ENCODE measurements around the gene NFAT5. TPM values are rescaled to one million over a fixed set of nuclear protein-coding genes. Genes with fewer than 3 reads are reported as not detected.
"Not testable (repeated sequence)": the region's sequence is repeated elsewhere in the genome, so short reads cannot be mapped to it uniquely, and the experiment has no call there.

Gene NFAT5
- total and polyA plus RNA-seq, 9 donors, result 8.2 to 47.9 (median 37.0) TPM

DNA sequence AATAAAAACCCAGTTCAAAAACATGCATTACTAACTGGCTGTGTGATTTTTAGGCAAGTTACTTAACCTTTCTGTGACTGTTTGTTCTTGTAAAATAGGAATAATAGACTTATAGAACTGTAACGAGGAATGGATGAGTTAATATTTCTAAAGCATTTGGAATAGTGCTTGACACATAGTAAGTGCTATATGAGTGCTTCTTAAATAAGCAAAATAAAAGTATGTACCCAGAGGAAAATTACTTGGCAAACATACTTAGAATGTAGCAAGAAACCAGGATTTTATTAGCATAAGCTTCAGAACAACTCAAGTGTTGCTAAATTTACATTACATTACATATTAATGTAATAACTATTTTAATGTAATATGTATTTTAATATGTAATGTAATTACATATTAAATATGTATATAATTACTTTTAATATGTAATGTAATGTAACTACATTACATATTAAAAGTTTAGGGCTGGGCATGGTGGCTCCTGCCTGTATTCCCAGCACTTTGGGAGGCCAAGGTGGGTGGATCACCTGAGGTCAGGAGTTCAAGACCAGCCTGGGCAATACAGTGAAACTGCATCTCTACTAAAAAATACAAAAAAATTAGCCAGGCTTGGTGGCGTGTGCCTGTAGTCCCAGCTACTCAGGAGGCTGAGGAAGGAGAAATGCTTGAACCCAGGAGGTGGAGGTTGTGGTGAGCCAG is 14.2 kb downstream of the NFAT5 start:
- H3K27ac ChIP-seq, result no peak overlapping the region
- no peak overlapping the region for H3K4me3 ChIP-seq
- WGBS, 3 donors, result 91% methylated on average over 2 of the region's 2 CpGs
- intact Hi-C loops (cut with DNase I), result no loop called here
- H3K9me3 ChIP-seq, result no peaks in the 10 kb centered on the region
- no peaks in the 10 kb centered on the region for H3K36me3 ChIP-seq
- TF ChIP-seq EP300 (IDR thresholded peaks at IDR 0.05), result no peak
- TF ChIP-seq, protein P1, sequence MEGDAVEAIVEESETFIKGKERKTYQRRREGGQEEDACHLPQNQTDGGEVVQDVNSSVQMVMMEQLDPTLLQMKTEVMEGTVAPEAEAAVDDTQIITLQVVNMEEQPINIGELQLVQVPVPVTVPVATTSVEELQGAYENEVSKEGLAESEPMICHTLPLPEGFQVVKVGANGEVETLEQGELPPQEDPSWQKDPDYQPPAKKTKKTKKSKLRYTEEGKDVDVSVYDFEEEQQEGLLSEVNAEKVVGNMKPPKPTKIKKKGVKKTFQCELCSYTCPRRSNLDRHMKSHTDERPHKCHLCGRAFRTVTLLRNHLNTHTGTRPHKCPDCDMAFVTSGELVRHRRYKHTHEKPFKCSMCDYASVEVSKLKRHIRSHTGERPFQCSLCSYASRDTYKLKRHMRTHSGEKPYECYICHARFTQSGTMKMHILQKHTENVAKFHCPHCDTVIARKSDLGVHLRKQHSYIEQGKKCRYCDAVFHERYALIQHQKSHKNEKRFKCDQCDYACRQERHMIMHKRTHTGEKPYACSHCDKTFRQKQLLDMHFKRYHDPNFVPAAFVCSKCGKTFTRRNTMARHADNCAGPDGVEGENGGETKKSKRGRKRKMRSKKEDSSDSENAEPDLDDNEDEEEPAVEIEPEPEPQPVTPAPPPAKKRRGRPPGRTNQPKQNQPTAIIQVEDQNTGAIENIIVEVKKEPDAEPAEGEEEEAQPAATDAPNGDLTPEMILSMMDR (IDR thresholded peaks at IDR 0.05), result no peak
- TF ChIP-seq POLR2A (IDR thresholded peaks at IDR 0.05), result no peak
- DNase-seq, result no peak
- H3K27me3 ChIP-seq, result no peaks in the 10 kb centered on the region
- no peaks in the 10 kb centered on the region for H3K4me1 ChIP-seq (ENCODE audit: insufficient read depth)

DNA sequence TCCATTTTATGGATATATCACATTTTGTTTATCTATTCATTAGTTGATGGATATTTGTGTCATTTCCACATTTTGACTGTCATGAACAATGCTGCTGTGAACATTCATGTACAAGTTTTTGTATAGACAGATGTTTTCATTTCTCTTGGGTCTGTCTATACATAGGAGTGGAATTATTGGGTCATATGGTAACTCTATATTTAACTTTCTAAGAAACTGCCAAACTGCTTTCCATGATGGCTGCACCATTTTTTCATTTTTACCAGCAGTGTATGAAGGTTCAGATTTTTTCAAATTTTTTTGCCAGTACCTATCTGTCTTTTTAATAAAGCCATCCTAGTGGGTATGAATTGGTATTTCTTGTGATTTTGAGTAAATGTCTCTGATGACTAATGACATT is 15.5 kb downstream of the NFAT5 start:
- Histone ChIP-seq H3K4me1 (ENCODE audit: insufficient read depth) (no peaks in the 10 kb centered on the region), H3K4me3 (no peak overlapping the region), H3K27ac (no peak overlapping the region), H3K27me3 (no peaks in the 10 kb centered on the region), H3K9me3 (no peaks in the 10 kb centered on the region), H3K36me3 (no peaks in the 10 kb centered on the region)
- intact Hi-C loops (cut with DNase I), result no loop called here
- no peak for DNase-seq
- TF ChIP-seq, protein P1 (IDR thresholded peaks at IDR 0.05), result no peak
- TF ChIP-seq POLR2A (IDR thresholded peaks at IDR 0.05) (no peak), EP300 (IDR thresholded peaks at IDR 0.05) (no peak)

DNA sequence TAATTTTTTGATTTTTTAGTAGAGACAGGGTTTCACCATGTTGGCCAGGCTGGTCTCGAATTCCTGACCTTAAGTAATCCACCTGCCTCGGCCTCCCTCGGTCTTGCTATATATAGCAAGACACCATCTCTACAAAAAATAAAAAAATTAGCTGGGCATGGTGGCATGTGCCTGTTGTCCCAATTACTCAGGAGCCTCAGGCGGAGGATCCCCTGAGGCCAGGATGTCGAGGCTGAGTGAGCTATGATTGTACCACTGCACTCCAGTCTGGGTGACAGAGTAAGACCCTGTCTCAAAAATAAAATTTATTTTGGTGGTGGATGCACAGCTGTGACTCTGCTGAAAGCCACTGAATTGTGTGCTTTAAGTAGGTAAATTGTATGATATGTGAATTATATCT is 18.7 kb downstream of the NFAT5 start:
- H3K27ac ChIP-seq; intact Hi-C loops (cut with DNase I); H3K27me3 ChIP-seq; H3K4me1 ChIP-seq (ENCODE audit: insufficient read depth); H3K4me3 ChIP-seq; DNase-seq; H3K9me3 ChIP-seq; H3K36me3 ChIP-seq: not testable (repeated sequence)
- WGBS, 3 donors, result 94 to 98% (median 94%) methylated on average over 5 of the region's 5 CpGs

DNA sequence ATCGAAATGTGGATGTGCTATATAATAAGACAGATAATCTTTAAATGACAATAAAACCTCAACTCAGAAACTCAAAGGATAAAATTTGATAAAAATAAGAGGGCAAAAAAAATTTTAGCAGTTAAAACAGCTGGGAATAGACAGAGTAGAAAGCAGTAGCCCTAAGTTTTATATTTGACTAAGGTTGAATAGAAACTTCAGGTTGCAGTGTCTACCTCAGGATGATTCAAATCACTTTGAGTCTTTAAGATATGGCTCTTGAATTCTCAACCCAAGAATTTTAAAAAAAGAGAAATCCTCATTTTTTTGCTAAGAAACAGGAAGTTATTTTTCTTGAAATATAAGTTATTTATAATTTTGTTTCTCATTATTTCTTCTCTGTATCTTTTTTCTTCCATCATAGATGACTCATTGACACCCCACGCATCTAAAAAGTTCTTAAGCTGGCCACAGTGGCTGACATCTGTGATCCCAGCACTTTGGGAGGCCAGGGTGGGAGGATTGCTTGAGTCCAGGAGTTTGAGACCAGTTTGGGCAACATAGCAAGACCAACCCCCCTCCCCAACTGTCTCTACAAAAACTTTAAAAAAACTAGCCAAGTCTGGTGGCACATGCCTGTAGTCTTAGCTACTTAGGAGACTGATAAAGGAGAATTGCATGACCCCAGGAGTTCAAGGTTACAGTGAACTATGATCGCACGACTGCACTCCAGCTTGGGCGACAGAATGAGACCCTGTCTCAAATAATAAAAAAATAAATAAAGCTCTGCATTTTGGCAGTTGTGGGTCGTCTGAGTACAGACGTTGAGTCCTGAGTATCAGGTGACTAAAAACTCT is 23.9 kb downstream of the NFAT5 start:
- no peak for TF ChIP-seq EP300 (IDR thresholded peaks at IDR 0.05)
- TF ChIP-seq, protein P1 (IDR thresholded peaks at IDR 0.05), result no peak
- Histone ChIP-seq H3K36me3 (no peaks in the 10 kb centered on the region), H3K4me3 (no peak overlapping the region), H3K27me3 (no peaks in the 10 kb centered on the region), H3K4me1 (ENCODE audit: insufficient read depth) (peaks cover 5% of the 10 kb centered on the region), H3K27ac (no peak overlapping the region), H3K9me3 (no peaks in the 10 kb centered on the region)
- 36 to 48% (median 39%) methylated on average over 7 of the region's 7 CpGs for WGBS, 3 donors
- intact Hi-C loops (cut with DNase I), result no loop called here
- DNase-seq, result no peak

DNA sequence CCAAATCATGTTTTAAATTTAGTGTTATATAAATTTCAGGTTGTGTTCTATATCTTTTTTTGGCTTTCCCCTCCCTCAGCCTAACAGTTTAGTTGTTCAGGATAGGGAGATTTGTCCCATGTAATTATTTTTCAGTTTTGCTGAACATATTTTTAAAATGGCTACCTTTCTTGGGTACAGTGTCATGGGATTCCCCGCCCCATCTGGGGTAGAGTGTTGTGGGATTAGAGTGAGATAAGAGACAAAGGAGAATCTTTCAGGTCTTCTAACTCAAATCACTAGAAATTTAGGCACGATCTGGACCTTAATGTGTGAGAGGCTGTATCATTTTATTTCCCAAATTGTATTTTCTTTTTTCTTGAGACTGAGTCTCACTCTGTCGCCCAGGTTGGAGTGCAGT is 24.8 kb downstream of the NFAT5 start:
- no peak for TF ChIP-seq POLR2A (IDR thresholded peaks at IDR 0.05)
- TF ChIP-seq EP300 (IDR thresholded peaks at IDR 0.05), result no peak
- TF ChIP-seq, protein P1 (IDR thresholded peaks at IDR 0.05), result no peak
- Histone ChIP-seq H3K4me3 (no peak overlapping the region), H3K9me3 (no peaks in the 10 kb centered on the region), H3K27me3 (no peaks in the 10 kb centered on the region), H3K27ac (no peak overlapping the region), H3K36me3 (no peaks in the 10 kb centered on the region), H3K4me1 (ENCODE audit: insufficient read depth) (peaks cover 6% of the 10 kb centered on the region)
- WGBS, 3 donors, result 91 to 97% (median 92%) methylated on average over 3 of the region's 3 CpGs
- intact Hi-C loops (cut with DNase I), result no loop called here
- DNase-seq, result no peak

All from ovary (tissue), 9 donors.